ENCODE data around the gene CRIM1. TPM values are rescaled to one million over a fixed set of nuclear protein-coding genes. Genes with fewer than 3 reads are reported as not detected.

Gene CRIM1
- total RNA-seq, 1 experiment from 2014 or later: 46.5 TPM

- no peaks in the 10 kb centered on the region for H3K9me3 ChIP-seq (ENCODE audit: low read depth, low read length, poor library complexity, severe bottlenecking)
- DNase-seq (ENCODE audit: low spot score): no peak
- peaks cover 24% of the 10 kb centered on the region for H3K4me1 ChIP-seq (ENCODE audit: insufficient read depth, low read length, poor library complexity, severe bottlenecking)
- ChIA-PET POLR2A (ENCODE audit: low non-redundant PET) (no interaction called here), CTCF (interaction anchor here (1.2 to 3.2 kb wide), 2 partner anchors 105 to 310 kb away, joined by 4 to 8 read pairs; no protein-coding TSS in a partner anchor)
- no peak overlapping the region for H3K27ac ChIP-seq (ENCODE audit: low read depth, low read length, poor library complexity, severe bottlenecking)
- peak overlapping the region; percentile 83 for H3K4me3 ChIP-seq (ENCODE audit: low read depth, low read length, poor library complexity, severe bottlenecking)
- TF ChIP-seq EZH2 (IDR thresholded peaks at IDR 0.05; ENCODE audit: borderline replicate concordance, low read depth, low read length, poor library complexity, severe bottlenecking) (no peak), CTCF (conservative IDR thresholded peaks at IDR 0.05; ENCODE audit: low read depth, low read length) (no peak)
- H3K36me3 ChIP-seq (ENCODE audit: insufficient read depth, low read length, poor library complexity, severe bottlenecking): no peaks in the 10 kb centered on the region
- intact Hi-C loops (cut with micrococcal nuclease; ENCODE audit: unreplicated experiment): loop anchor here (5.0 kb wide), 2 partner anchors 63 to 428 kb away; no protein-coding TSS in a partner anchor
- BruUV-seq (replicated peaks): no TSS peak
- H3K27me3 ChIP-seq (replicated peaks; ENCODE audit: insufficient read depth, low read depth, low read length, poor library complexity): no peaks in the 10 kb centered on the region
These were observed 797 bp upstream of the CRIM1 start for GRCh38 chr2:36354811-36355150.

- TF ChIP-seq CTCF (conservative IDR thresholded peaks at IDR 0.05; ENCODE audit: low read depth, low read length): no peak
- no peak for TF ChIP-seq EZH2 (IDR thresholded peaks at IDR 0.05; ENCODE audit: borderline replicate concordance, low read depth, low read length, poor library complexity, severe bottlenecking)
- intact Hi-C loops (cut with micrococcal nuclease; ENCODE audit: unreplicated experiment): loop anchor here (2.0 to 5.0 kb wide), 2 partner anchors 61 to 309 kb away; no protein-coding TSS in a partner anchor
- no peaks in the 10 kb centered on the region for H3K9me3 ChIP-seq (ENCODE audit: low read depth, low read length, poor library complexity, severe bottlenecking)
- DNase-seq (ENCODE audit: low spot score): no peak
- H3K27me3 ChIP-seq (replicated peaks; ENCODE audit: insufficient read depth, low read depth, low read length, poor library complexity): no peaks in the 10 kb centered on the region
- no peaks in the 10 kb centered on the region for H3K36me3 ChIP-seq (ENCODE audit: insufficient read depth, low read length, poor library complexity, severe bottlenecking)
- POLR2A ChIA-PET (ENCODE audit: low non-redundant PET): interaction anchor here (0.6 kb wide), 1 partner anchor 85 kb away, joined by 15 read pairs; no protein-coding TSS in a partner anchor
- peak overlapping the region; percentile 66 for H3K27ac ChIP-seq (ENCODE audit: low read depth, low read length, poor library complexity, severe bottlenecking)
- H3K4me1 ChIP-seq (ENCODE audit: insufficient read depth, low read length, poor library complexity, severe bottlenecking): peaks cover 35% of the 10 kb centered on the region
- CTCF ChIA-PET: interaction anchor here (3.2 kb wide), 1 partner anchor 104 kb away, joined by 8 read pairs; no protein-coding TSS in a partner anchor
- peak overlapping the region; percentile 83 for H3K4me3 ChIP-seq (ENCODE audit: low read depth, low read length, poor library complexity, severe bottlenecking)
- no TSS peak for BruUV-seq (replicated peaks)
These were observed 316 bp downstream of the CRIM1 start for GRCh38 chr2:36355890-36356297.

- BruUV-seq (replicated peaks): no TSS peak
- no peaks in the 10 kb centered on the region for H3K9me3 ChIP-seq (ENCODE audit: low read depth, low read length, poor library complexity, severe bottlenecking)
- TF ChIP-seq EZH2 (IDR thresholded peaks at IDR 0.05; ENCODE audit: borderline replicate concordance, low read depth, low read length, poor library complexity, severe bottlenecking) (no peak), CTCF (conservative IDR thresholded peaks at IDR 0.05; ENCODE audit: low read depth, low read length) (no peak)
- peaks cover 40% of the 10 kb centered on the region for H3K4me1 ChIP-seq (ENCODE audit: insufficient read depth, low read length, poor library complexity, severe bottlenecking)
- peak overlapping the region; percentile 83 for H3K4me3 ChIP-seq (ENCODE audit: low read depth, low read length, poor library complexity, severe bottlenecking)
- CTCF ChIA-PET: interaction anchor here (3.2 kb wide), 1 partner anchor 104 kb away, joined by 8 read pairs; no protein-coding TSS in a partner anchor
- POLR2A ChIA-PET (ENCODE audit: low non-redundant PET): interaction anchor here (0.6 kb wide), 1 partner anchor 126 kb away, joined by 3 read pairs; no protein-coding TSS in a partner anchor
- intact Hi-C loops (cut with micrococcal nuclease; ENCODE audit: unreplicated experiment): loop anchor here (2.0 to 5.0 kb wide), 2 partner anchors 61 to 308 kb away; no protein-coding TSS in a partner anchor
- peak; percentile 75 for DNase-seq (ENCODE audit: low spot score)
- H3K27me3 ChIP-seq (replicated peaks; ENCODE audit: insufficient read depth, low read depth, low read length, poor library complexity): no peaks in the 10 kb centered on the region
- H3K27ac ChIP-seq (ENCODE audit: low read depth, low read length, poor library complexity, severe bottlenecking): peak overlapping the region; percentile 49
- H3K36me3 ChIP-seq (ENCODE audit: insufficient read depth, low read length, poor library complexity, severe bottlenecking): no peaks in the 10 kb centered on the region
These were observed 866 bp downstream of the CRIM1 start for GRCh38 chr2:36356298-36356989.

Measured in A673 (cell line).